GM18951 (cell line): Measurements from ENCODE around the gene VPS29.

Experiments
- POLR2A ChIP-seq: IDR thresholded peaks from 4 replicates; pipeline ENCODE4 v1.6.1; 2011; ENCODE audit warnings: mild to moderate bottlenecking; ENCODE audit not compliant: insufficient read length, insufficient read depth; ENCODE audit errors: extremely low read depth
- in situ Hi-C: fragments of 300-500 bp; cut with MboI; formaldehyde crosslinking; loops from one replicate; pipeline ENCODE4 v1.12.0; 2022; ENCODE audit warnings: low sequenced_read_pairs, mixed read lengths, inconsistent platforms; ENCODE audit not compliant: unreplicated experiment

Gene VPS29

DNA sequence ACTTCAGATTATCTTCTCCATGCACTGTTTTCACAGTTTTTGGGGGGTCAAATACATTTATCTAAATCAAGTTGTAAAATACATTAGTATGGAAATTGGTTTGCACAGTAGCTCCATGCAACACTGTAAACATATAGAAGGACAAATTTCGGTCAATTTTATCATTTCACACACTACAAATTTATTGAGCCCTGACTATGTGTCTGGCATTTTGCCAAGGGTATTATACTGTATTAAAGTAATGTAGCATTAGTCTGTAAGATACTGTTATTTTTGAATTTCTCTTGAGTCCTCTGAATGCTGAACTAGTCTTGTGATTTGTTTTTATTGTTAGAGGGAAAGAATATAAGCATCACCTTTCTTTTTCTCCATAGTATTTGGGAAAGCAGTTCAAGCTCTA is 1.5 kb upstream of the VPS29 start:
- no peak for TF ChIP-seq POLR2A
- in situ Hi-C loops = no loop called here

DNA sequence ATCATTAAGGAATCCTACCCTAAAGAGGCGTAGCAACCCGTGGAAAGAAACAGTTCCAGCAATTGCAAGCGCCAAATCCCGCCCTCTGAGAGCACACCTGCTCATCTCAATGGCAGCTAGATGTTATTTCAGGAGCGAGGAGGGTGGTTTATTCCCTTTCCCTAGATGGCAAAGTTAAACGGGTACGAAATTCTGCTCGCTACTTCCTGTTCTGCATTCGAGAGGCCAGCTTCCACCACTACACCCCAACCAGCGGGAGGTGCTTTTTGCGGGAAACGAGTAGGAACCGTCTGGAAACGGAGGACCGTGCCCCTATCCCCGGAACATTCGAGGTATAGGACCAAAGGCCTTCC is 536 bp downstream of the VPS29 start:
- in situ Hi-C loops = no loop called here
- TF ChIP-seq POLR2A = no peak

- no peak for TF ChIP-seq POLR2A
- in situ Hi-C loops = no loop called here
Observed at GRCh38 chr12:110498984-110499706, 2.8 kb downstream of the VPS29 start.

- in situ Hi-C loops = no loop called here
- no peak for TF ChIP-seq POLR2A
Observed at GRCh38 chr12:110475426-110475825, 26.5 kb downstream of the VPS29 start.

GRCh38 chr12:110468214-110469048 is 33.5 kb downstream of the VPS29 start, which contains the start of the genes FAM216A and GPN3:
FAM216A (plus strand) TSS chr12:110468845; CDS start chr12:110468876, 31 bp downstream.
GPN3 (minus strand) TSS chr12:110468257; CDS start chr12:110468203, 54 bp downstream.
- in situ Hi-C loops = loop anchor here (10.0 to 25.0 kb wide), 2 partner anchors 136 to 369 kb away; partner anchors contain the start of gene CCDC63
- TF ChIP-seq POLR2A = peak; percentile 78

DNA sequence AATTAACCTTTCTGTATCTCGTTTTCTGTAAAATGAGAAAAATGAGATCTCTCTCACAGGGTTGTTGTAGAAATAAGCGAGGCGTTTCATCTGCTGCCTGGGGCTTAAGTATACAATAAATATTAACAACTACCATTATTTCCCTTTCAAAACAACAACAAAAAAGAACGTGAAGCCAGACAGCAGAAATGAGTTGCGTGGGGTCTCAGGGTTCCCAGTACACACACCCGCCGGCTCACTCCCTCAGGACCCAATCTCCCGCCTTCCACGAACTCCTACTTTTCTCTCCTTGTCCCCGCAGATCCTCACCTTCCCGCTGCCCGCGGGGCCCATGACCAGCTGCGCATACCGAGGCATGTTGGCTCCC is 34.1 kb downstream of the VPS29 start:
- TF ChIP-seq POLR2A = no peak

DNA sequence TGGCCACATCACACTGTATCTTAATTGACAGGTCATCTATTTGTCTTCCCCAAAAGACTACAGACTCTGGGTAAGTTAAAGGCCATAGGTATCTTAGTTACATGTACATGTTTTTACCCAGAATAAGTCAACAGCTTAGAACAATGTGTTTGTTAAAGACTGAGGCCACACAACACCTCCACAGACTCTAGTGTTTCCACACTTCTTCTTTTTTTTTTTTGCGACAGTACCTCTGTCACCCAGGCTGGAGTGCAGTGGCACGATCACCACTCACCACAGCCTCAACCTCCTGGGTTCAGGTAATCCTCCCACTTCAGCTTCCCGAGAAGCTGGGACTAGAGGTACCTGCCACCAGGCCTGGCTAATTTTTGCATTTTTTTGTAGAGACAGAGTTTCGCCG is 35.1 kb downstream of the VPS29 start:
- no peak for TF ChIP-seq POLR2A
- in situ Hi-C loops = loop anchor here (10.0 to 25.0 kb wide), 2 partner anchors 138 to 371 kb away; partner anchors contain the start of gene CCDC63

More for the DNA sequence above, 34.1 kb downstream of the VPS29 start:
- in situ Hi-C loops = loop anchor here (10.0 to 25.0 kb wide), 2 partner anchors 137 to 369 kb away; partner anchors contain the start of gene CCDC63

- in situ Hi-C loops = loop anchor here (10.0 to 25.0 kb wide), 2 partner anchors 139 to 372 kb away; partner anchors contain the start of gene CCDC63
Observed at GRCh38 chr12:110465765-110466164, 36.1 kb downstream of the VPS29 start.

DNA sequence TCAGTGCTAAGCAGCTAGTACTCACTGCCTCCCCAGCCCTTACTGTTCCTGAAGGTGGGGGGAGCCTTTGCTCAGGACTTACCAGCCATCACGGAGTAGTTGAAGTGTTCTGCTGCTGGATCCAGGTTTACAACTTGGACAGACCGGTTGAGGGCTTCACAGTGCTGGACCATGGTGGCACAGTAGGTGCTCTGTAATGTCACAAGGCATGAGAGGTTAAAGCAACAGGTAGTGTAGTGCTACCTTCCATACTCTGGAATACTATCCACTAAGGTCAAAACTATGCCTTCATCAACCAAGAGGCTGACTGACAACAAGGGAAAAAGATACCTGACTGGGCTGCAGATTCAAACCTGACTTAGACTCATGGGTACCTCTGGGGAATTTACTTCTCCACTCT is 36.9 kb downstream of the VPS29 start:
- in situ Hi-C loops = loop anchor here (10.0 to 25.0 kb wide), 2 partner anchors 140 to 372 kb away; partner anchors contain the start of gene CCDC63
- no peak for TF ChIP-seq POLR2A

- in situ Hi-C loops = loop anchor here (10.0 to 25.0 kb wide), 2 partner anchors 144 to 376 kb away; partner anchors contain the start of gene CCDC63
Observed at GRCh38 chr12:110461189-110461588, 40.7 kb downstream of the VPS29 start.

DNA sequence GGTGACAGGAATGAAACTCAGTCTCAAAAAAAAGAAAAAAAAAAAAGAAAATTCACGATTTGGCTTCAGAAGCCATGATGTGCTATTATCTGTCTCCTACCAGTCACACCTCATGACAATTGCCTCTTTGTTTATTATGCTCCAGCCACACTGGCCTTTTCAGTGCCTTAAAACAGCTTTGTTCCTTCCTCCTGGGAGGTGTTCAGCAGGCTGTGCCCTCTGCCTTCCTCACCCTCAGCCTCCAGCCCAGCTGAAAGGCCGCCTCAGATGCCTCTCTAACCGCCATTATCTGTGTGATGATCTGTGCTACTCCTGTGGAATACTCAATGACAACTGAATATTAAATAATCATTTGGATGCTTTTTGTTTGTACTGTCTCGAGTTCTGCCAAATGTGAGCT is 43.2 kb downstream of the VPS29 start:
- TF ChIP-seq POLR2A = no peak
- in situ Hi-C loops = loop anchor here (25.0 kb wide), 1 partner anchor 379 kb away; the partner anchor contains the start of gene CCDC63

- TF ChIP-seq POLR2A = no peak
- in situ Hi-C loops = loop anchor here (25.0 kb wide), 1 partner anchor 384 kb away; the partner anchor contains the start of gene CCDC63
Observed at GRCh38 chr12:110453569-110454296, 48.2 kb downstream of the VPS29 start.

DNA sequence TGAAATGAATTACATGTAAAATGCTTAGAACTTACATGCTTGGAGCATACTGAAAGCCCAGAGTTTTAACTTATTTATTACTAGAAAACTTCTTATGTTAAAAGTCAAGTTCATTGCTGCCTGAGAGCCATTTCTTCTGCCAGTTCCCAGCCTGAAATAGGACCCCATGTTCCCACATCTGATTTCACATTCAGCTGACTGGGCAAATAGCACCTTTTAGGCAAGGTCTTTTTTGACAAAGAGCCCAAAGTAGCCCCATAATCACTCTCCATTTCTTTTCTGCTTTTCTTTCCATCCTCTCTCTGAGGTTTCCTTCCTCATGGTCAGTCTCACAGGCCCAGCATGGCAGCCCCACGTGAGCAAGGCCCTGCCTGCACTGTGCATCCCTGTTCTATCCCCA is 50.6 kb downstream of the VPS29 start:
- no peak for TF ChIP-seq POLR2A
- in situ Hi-C loops = loop anchor here (25.0 kb wide), 1 partner anchor 386 kb away; the partner anchor contains the start of gene CCDC63
